Gastroesophageal sphincter (tissue), 3 donors: ENCODE measurements around the gene CCDC195.

Experiments
- POLR2AphosphoS5 ChIP-seq: sonication (generic); formaldehyde crosslinking; IDR thresholded peaks from one replicate; pipeline ENCODE4 v1.6.1; 2017; ENCODE audit warnings: antibody characterized with exemption
- TF ChIP-seq, protein P1 (sequence below), 4 experiments: fragments of 200-600 bp in 2 of 4; fragments of 450-650 bp in 2 of 4; sonication (generic) in 1 of 4; IDR thresholded peaks; one replicate each; pipeline ENCODE4 v1.5.1; 2017 to 2019; ENCODE audit warnings: antibody characterized with exemption in 4 of 4, mild to moderate bottlenecking in 2 of 4, moderate library complexity in 2 of 4

DNA sequence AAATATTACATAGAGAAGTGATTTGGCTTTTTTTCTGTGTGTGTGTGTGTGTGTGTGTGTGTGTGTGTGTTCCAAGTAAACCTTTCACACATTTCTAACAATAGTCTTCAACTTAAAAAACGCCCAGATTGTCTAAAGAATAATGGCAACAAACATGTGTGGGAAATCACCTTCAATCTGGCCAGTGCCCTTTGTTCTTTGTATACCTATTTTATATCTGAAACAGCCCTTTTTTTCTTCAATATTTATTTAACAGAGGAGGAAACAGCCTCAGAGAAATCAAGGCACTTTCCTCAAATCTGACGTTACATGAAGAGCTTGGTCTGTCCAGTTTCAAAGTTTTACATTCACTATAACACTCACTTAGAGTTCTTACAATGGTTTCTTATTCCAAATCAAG is 25.3 kb downstream of the CCDC195 start:
- TF ChIP-seq, protein P1, sequence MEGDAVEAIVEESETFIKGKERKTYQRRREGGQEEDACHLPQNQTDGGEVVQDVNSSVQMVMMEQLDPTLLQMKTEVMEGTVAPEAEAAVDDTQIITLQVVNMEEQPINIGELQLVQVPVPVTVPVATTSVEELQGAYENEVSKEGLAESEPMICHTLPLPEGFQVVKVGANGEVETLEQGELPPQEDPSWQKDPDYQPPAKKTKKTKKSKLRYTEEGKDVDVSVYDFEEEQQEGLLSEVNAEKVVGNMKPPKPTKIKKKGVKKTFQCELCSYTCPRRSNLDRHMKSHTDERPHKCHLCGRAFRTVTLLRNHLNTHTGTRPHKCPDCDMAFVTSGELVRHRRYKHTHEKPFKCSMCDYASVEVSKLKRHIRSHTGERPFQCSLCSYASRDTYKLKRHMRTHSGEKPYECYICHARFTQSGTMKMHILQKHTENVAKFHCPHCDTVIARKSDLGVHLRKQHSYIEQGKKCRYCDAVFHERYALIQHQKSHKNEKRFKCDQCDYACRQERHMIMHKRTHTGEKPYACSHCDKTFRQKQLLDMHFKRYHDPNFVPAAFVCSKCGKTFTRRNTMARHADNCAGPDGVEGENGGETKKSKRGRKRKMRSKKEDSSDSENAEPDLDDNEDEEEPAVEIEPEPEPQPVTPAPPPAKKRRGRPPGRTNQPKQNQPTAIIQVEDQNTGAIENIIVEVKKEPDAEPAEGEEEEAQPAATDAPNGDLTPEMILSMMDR (IDR thresholded peaks at IDR 0.05), result no peak
- no peak for TF ChIP-seq POLR2AphosphoS5
